ENCODE results near the gene PDLIM4. TPM values are rescaled to one million over a fixed set of nuclear protein-coding genes. Genes with fewer than 3 reads are reported as not detected.

The PDLIM4 gene
- total RNA-seq, 1 donor, result 67.7 TPM

DNA sequence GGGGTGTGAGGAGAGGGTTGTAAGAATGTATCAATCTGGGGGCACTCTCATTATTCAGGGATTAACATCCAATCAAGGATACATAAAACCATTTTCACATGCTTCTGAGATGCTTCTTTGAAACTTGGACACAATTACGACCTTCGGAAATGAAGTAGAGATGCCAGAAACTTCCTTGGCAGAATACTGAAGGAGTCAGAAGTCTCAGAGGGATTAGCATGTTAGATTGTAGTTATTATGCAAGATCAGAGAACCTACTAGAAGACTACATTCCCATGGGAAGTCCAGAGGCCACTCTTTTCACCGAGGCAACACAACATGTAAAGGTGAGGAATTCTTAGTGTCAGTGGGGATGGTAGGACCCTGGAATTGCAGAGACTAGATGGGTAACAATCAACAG is 31.6 kb downstream of the PDLIM4 start:
- Histone ChIP-seq H3K9me3 (ENCODE audit: low read depth, low read length) (no peaks in the 10 kb centered on the region), H4K20me1 (ENCODE audit: insufficient read depth, low read length) (no peaks in the 10 kb centered on the region), H3K4me3 (ENCODE audit: insufficient read depth, low read length) (no peak overlapping the region), H3K79me2 (ENCODE audit: insufficient read depth, low read length) (no peaks in the 10 kb centered on the region), H3K4me1 (ENCODE audit: insufficient read depth, low read length) (peaks cover 14% of the 10 kb centered on the region), H3K36me3 (ENCODE audit: insufficient read depth, low read length) (no peaks in the 10 kb centered on the region), H3K27me3 (ENCODE audit: insufficient read depth, low read length) (no peaks in the 10 kb centered on the region), H3K4me2 (ENCODE audit: insufficient read depth, low read length) (peak overlapping the region; percentile 12), H2AFZ (ENCODE audit: low read length) (no peak overlapping the region), H3K27ac (ENCODE audit: low read depth, low read length) (peak overlapping the region; percentile 21)
- TF ChIP-seq, protein P1, sequence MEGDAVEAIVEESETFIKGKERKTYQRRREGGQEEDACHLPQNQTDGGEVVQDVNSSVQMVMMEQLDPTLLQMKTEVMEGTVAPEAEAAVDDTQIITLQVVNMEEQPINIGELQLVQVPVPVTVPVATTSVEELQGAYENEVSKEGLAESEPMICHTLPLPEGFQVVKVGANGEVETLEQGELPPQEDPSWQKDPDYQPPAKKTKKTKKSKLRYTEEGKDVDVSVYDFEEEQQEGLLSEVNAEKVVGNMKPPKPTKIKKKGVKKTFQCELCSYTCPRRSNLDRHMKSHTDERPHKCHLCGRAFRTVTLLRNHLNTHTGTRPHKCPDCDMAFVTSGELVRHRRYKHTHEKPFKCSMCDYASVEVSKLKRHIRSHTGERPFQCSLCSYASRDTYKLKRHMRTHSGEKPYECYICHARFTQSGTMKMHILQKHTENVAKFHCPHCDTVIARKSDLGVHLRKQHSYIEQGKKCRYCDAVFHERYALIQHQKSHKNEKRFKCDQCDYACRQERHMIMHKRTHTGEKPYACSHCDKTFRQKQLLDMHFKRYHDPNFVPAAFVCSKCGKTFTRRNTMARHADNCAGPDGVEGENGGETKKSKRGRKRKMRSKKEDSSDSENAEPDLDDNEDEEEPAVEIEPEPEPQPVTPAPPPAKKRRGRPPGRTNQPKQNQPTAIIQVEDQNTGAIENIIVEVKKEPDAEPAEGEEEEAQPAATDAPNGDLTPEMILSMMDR (IDR thresholded peaks at IDR 0.05; ENCODE audit: extremely low read depth, low read depth, low read length), result no peak
- DNase-seq (ENCODE audit: insufficient read length, low spot score, missing footprints), result peak; percentile 72

DNA sequence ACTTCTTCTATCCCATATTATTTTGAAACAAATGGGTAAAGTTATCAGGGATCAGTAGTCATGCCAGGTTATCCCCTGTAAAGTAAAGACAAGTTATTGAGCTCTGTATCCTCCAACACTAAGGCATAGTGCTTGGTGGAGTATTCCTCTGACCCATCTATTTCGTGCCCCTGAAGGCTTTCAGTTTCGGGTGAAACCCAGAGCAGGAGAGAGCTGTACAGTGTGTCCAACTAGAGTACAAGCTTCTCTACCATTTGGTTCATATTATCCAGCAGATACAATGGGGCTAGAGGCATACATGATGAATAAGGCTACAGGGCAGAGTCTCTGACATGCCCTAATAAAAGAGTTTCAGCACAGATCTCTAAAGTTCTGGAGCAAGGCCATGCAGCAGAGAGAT is 33.5 kb downstream of the PDLIM4 start:
- Histone ChIP-seq H3K4me3 (ENCODE audit: insufficient read depth, low read length) (no peak overlapping the region), H3K4me2 (ENCODE audit: insufficient read depth, low read length) (no peak overlapping the region), H4K20me1 (ENCODE audit: insufficient read depth, low read length) (no peaks in the 10 kb centered on the region), H3K36me3 (ENCODE audit: insufficient read depth, low read length) (no peaks in the 10 kb centered on the region), H3K9me3 (ENCODE audit: low read depth, low read length) (no peaks in the 10 kb centered on the region), H2AFZ (ENCODE audit: low read length) (no peak overlapping the region), H3K79me2 (ENCODE audit: insufficient read depth, low read length) (peaks cover 12% of the 10 kb centered on the region), H3K27me3 (ENCODE audit: insufficient read depth, low read length) (no peaks in the 10 kb centered on the region), H3K4me1 (ENCODE audit: insufficient read depth, low read length) (peaks cover 24% of the 10 kb centered on the region), H3K27ac (ENCODE audit: low read depth, low read length) (no peak overlapping the region)
- TF ChIP-seq, protein P1 (IDR thresholded peaks at IDR 0.05; ENCODE audit: extremely low read depth, low read depth, low read length), result no peak
- DNase-seq (ENCODE audit: insufficient read length, low spot score, missing footprints), result no peak

DNA sequence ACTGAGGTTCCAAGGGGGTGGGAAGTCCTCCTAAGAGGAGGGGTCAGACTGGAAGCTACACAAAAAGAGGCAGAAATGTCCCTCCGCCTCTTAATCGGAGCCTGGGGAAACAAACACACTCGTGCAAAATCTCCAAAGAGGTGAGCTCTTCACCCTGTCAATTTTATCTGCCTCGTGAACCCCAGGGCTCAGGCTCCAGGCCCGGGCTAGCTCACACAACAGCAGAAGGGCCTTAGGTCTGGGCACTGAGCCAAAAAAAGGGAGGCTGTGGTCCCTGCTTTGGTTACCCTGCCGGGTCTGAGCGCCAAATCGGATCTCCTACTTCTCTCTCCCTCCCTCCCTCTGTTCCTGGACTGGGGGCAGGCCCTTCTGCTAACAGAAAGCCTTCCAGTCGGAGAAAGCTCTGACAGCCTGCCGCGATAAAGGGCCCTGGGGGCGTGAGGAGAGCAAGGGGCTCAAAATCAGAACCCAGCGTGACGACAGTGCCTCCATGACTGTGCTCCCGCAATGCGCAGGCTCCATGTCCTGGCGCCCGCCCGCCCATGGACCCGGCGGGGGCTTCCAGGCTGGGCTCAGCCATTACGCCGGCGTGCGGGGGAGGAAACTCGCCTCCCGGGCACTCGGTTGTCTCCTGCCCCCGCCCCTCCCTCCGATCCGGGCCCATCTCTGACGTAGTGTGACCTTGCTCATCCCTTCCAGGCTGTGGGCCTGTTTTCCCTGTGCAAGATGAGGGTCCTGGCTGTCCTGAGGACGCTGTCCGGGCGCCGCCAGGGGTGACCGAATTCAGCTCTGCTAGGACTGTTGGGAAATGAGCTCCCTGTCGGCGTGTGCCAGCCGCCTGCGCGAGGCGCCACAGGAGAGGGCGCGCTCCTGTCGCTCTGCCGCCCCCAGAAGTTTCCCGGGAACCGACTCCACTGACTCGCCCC is 35.8 kb downstream of the PDLIM4 start:
- Histone ChIP-seq H3K27me3 (ENCODE audit: insufficient read depth, low read length) (no peaks in the 10 kb centered on the region), H2AFZ (ENCODE audit: low read length) (peak overlapping the region; percentile 96), H3K36me3 (ENCODE audit: insufficient read depth, low read length) (no peaks in the 10 kb centered on the region), H3K9me3 (ENCODE audit: low read depth, low read length) (no peaks in the 10 kb centered on the region), H3K4me2 (ENCODE audit: insufficient read depth, low read length) (peak overlapping the region; percentile 97), H3K79me2 (ENCODE audit: insufficient read depth, low read length) (peaks cover 33% of the 10 kb centered on the region), H4K20me1 (ENCODE audit: insufficient read depth, low read length) (no peaks in the 10 kb centered on the region), H3K27ac (ENCODE audit: low read depth, low read length) (peak overlapping the region; percentile 98), H3K4me1 (ENCODE audit: insufficient read depth, low read length) (peaks cover 33% of the 10 kb centered on the region), H3K4me3 (ENCODE audit: insufficient read depth, low read length) (peak overlapping the region; percentile 85)
- TF ChIP-seq, protein P1 (IDR thresholded peaks at IDR 0.05; ENCODE audit: extremely low read depth, low read depth, low read length), result no peak
- DNase-seq (ENCODE audit: insufficient read length, low spot score, missing footprints), result peak; percentile 98

DNA sequence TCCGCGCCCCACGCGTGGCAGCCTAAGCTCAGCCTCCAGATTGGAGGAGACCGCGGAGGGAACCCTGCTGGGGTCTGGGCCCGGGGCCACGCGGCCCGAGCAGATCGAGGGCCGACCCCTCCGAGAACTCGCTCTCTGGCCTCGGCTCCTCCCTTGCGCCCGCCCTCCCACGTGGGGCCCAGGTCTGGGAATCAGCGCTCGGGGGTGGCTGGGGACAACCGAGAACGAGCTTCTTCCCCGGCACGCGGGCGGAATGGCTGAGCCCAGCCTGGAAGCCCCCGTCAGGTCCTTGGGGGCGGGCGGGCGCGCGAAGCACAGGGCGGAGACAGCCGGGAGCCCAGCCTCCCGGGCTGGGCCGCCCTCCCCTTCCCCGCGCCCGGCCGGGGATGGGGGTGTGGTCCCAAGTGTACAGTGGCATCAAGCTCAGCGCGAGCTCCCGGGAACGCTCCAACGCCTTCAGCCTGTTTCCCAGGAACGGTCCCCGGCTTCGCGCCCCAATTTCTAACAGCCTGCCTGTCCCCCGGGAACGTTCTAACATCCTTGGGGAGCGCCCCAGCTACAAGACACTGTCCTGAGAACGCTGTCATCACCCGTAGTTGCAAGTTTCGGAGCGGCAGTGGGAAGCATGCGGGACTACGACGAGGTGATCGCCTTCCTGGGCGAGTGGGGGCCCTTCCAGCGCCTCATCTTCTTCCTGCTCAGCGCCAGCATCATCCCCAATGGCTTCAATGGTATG is 36.7 kb downstream of the PDLIM4 start, which contains the start of gene SLC22A4:
Gene SLC22A4, plus strand, starts transcription at position 403 of the 736 bp plus-strand sequence. Its CDS starts 223 bp downstream, at position 626.
- no peaks in the 10 kb centered on the region for H3K36me3 ChIP-seq (ENCODE audit: insufficient read depth, low read length)
- no peaks in the 10 kb centered on the region for H3K27me3 ChIP-seq (ENCODE audit: insufficient read depth, low read length)
- DNase-seq (ENCODE audit: insufficient read length, low spot score, missing footprints), result peak; percentile 98
- H2AFZ ChIP-seq (ENCODE audit: low read length), result peak within 1 kb of the TSS; percentile 96
- no peaks in the 10 kb centered on the region for H4K20me1 ChIP-seq (ENCODE audit: insufficient read depth, low read length)
- TF ChIP-seq, protein P1 (IDR thresholded peaks at IDR 0.05; ENCODE audit: extremely low read depth, low read depth, low read length), result no peak
- H3K4me3 ChIP-seq (ENCODE audit: insufficient read depth, low read length), result peak within 1 kb of the TSS; percentile 85
- H3K4me2 ChIP-seq (ENCODE audit: insufficient read depth, low read length), result peak within 1 kb of the TSS; percentile 97
- peaks cover 28% of the 10 kb centered on the region for H3K4me1 ChIP-seq (ENCODE audit: insufficient read depth, low read length)
- peak within 1 kb of the TSS; percentile 98 for H3K27ac ChIP-seq (ENCODE audit: low read depth, low read length)
- H3K9me3 ChIP-seq (ENCODE audit: low read depth, low read length), result no peaks in the 10 kb centered on the region
- H3K79me2 ChIP-seq (ENCODE audit: insufficient read depth, low read length), result peaks cover 41% of the 10 kb centered on the region
